NT2/D1 (cell line): ENCODE measurements around the gene ZNF385B.

Source experiments
- SUZ12 ChIP-seq: IDR thresholded peaks from 2 replicates; pipeline ENCODE4 v1.6.1; 2011; ENCODE audit not compliant: insufficient read length, insufficient read depth; ENCODE audit errors: extremely low read depth
- YY1 ChIP-seq: IDR thresholded peaks from 2 replicates; pipeline ENCODE4 v1.6.1; 2011; ENCODE audit not compliant: insufficient read length, insufficient read depth
- ZNF274 ChIP-seq: IDR thresholded peaks from 2 replicates; pipeline ENCODE4 v1.6.1; 2011; ENCODE audit warnings: mild to moderate bottlenecking, low read depth, low read length

- no peak for TF ChIP-seq ZNF274
- TF ChIP-seq YY1: no peak
- TF ChIP-seq SUZ12: no peak
These were observed 291.6 kb downstream of the ZNF385B start for GRCh38 chr2:179569831-179570233.
